ENCODE measurements around the gene PRELID2.

The PRELID2 gene

GRCh38 chr5:145772466-145772865, 62.7 kb downstream of the PRELID2 start:
- H3K4me1 ChIP-seq (ENCODE audit: control insufficient read depth in 2 of 2, insufficient read depth in 1 of 2, low read depth in 1 of 2, low read length in 2 of 2): peaks cover 2 to 7% of the 10 kb centered on the region in 2 donors
- no peak overlapping the region for H3K4me3 ChIP-seq (ENCODE audit: low read length in 2 of 2)
- no peak overlapping the region for H3K18ac ChIP-seq (ENCODE audit: low read length)
- H3K4me2 ChIP-seq (ENCODE audit: insufficient read depth, low read length, poor library complexity, severe bottlenecking): no peak overlapping the region
- no peak overlapping the region for H2BK12ac ChIP-seq (ENCODE audit: low read length)
- no peak overlapping the region for H3K23ac ChIP-seq (ENCODE audit: low read depth, low read length, poor library complexity)
- no peak overlapping the region for H4K91ac ChIP-seq (ENCODE audit: low read depth, low read length, poor library complexity)
- no peak overlapping the region for H2AK5ac ChIP-seq (ENCODE audit: low read depth, low read length)
- no peak overlapping the region for H2BK120ac ChIP-seq (ENCODE audit: low read depth, low read length)
- H3K9ac ChIP-seq (ENCODE audit: low read depth, low read length, poor library complexity): no peak overlapping the region
- no peak overlapping the region for H3K14ac ChIP-seq (ENCODE audit: low read length)
- no peaks in the 10 kb centered on the region for H3K36me3 ChIP-seq (replicated peaks in 1 of 2; ENCODE audit: control insufficient read depth in 2 of 2, insufficient read depth in 2 of 2, low read length in 2 of 2)
- H3K4ac ChIP-seq (ENCODE audit: low read length): no peak overlapping the region
- no peak overlapping the region for H4K8ac ChIP-seq (ENCODE audit: low read depth, low read length)
- H3K27me3 ChIP-seq (ENCODE audit: control insufficient read depth in 3 of 3, insufficient read depth in 3 of 3, low read depth in 1 of 3, low read length in 3 of 3): no peaks in the 10 kb centered on the region
- no peak for DNase-seq (ENCODE audit: low spot score)
- H3K9me3 ChIP-seq (replicated peaks in 1 of 2; ENCODE audit: control insufficient read depth in 2 of 2, insufficient read depth in 1 of 2, low read depth in 1 of 2, low read length in 2 of 2): peaks cover 5 to 7% of the 10 kb centered on the region in 2 donors
- H2BK15ac ChIP-seq (ENCODE audit: low read length): no peak overlapping the region
- no peaks in the 10 kb centered on the region for H3K79me1 ChIP-seq (ENCODE audit: low read depth, low read length)
- H2AFZ ChIP-seq (ENCODE audit: low read length): no peak overlapping the region
- H3K27ac ChIP-seq (replicated peaks; ENCODE audit: low read length): no peak overlapping the region
- H2BK5ac ChIP-seq (ENCODE audit: low read length): no peak overlapping the region

- H3K36me3 ChIP-seq (replicated peaks in 1 of 2; ENCODE audit: control insufficient read depth in 2 of 2, insufficient read depth in 2 of 2, low read length in 2 of 2): peaks cover 0 to 2% of the 10 kb centered on the region in 2 donors
- no peak overlapping the region for H4K91ac ChIP-seq (ENCODE audit: low read depth, low read length, poor library complexity)
- H3K23ac ChIP-seq (ENCODE audit: low read depth, low read length, poor library complexity): no peak overlapping the region
- H2BK12ac ChIP-seq (ENCODE audit: low read length): no peak overlapping the region
- DNase-seq (ENCODE audit: low spot score): no peak
- no peak overlapping the region for H3K18ac ChIP-seq (ENCODE audit: low read length)
- no peak overlapping the region for H3K27ac ChIP-seq (replicated peaks; ENCODE audit: low read length)
- H2BK120ac ChIP-seq (ENCODE audit: low read depth, low read length): no peak overlapping the region
- no peak overlapping the region for H3K14ac ChIP-seq (ENCODE audit: low read length)
- H3K9me3 ChIP-seq (replicated peaks in 1 of 2; ENCODE audit: control insufficient read depth in 2 of 2, insufficient read depth in 1 of 2, low read depth in 1 of 2, low read length in 2 of 2): peaks cover 7% of the 10 kb centered on the region in 2 donors
- H3K4me3 ChIP-seq (ENCODE audit: low read length in 2 of 2): no peak overlapping the region
- no peak overlapping the region for H4K8ac ChIP-seq (ENCODE audit: low read depth, low read length)
- H2BK15ac ChIP-seq (ENCODE audit: low read length): no peak overlapping the region
- H3K4me1 ChIP-seq (ENCODE audit: control insufficient read depth in 2 of 2, insufficient read depth in 1 of 2, low read depth in 1 of 2, low read length in 2 of 2): no peaks in the 10 kb centered on the region
- no peak overlapping the region for H2AK5ac ChIP-seq (ENCODE audit: low read depth, low read length)
- no peak overlapping the region for H3K4me2 ChIP-seq (ENCODE audit: insufficient read depth, low read length, poor library complexity, severe bottlenecking)
- H2AFZ ChIP-seq (ENCODE audit: low read length): no peak overlapping the region
- no peak overlapping the region for H3K4ac ChIP-seq (ENCODE audit: low read length)
- no peak overlapping the region for H2BK5ac ChIP-seq (ENCODE audit: low read length)
- H3K27me3 ChIP-seq (ENCODE audit: control insufficient read depth in 3 of 3, insufficient read depth in 3 of 3, low read depth in 1 of 3, low read length in 3 of 3): no peaks in the 10 kb centered on the region
- WGBS, 2 donors (ENCODE audit: extremely low coverage in 2 of 2, insufficient read length in 2 of 2, insufficient replicate concordance in 1 of 2): no CpG with 5 or more reads among the region's 3 CpGs
- no peaks in the 10 kb centered on the region for H3K79me1 ChIP-seq (ENCODE audit: low read depth, low read length)
- H3K9ac ChIP-seq (ENCODE audit: low read depth, low read length, poor library complexity): no peak overlapping the region
Measured at GRCh38 chr5:145768863-145769262, 66.3 kb downstream of the PRELID2 start.

- DNase-seq (ENCODE audit: low spot score): no peak
- no peak overlapping the region for H3K14ac ChIP-seq (ENCODE audit: low read length)
- H3K9ac ChIP-seq (ENCODE audit: low read depth, low read length, poor library complexity): no peak overlapping the region
- H3K36me3 ChIP-seq (replicated peaks in 1 of 2; ENCODE audit: control insufficient read depth in 2 of 2, insufficient read depth in 2 of 2, low read length in 2 of 2): peaks cover 0 to 2% of the 10 kb centered on the region in 2 donors
- no peak overlapping the region for H4K91ac ChIP-seq (ENCODE audit: low read depth, low read length, poor library complexity)
- WGBS, 2 donors (ENCODE audit: extremely low coverage in 2 of 2, insufficient read length in 2 of 2, insufficient replicate concordance in 1 of 2): no CpG with 5 or more reads among the region's 1 CpG
- no peak overlapping the region for H2BK15ac ChIP-seq (ENCODE audit: low read length)
- peaks cover 7% of the 10 kb centered on the region in 2 donors for H3K9me3 ChIP-seq (replicated peaks in 1 of 2; ENCODE audit: control insufficient read depth in 2 of 2, insufficient read depth in 1 of 2, low read depth in 1 of 2, low read length in 2 of 2)
- no peaks in the 10 kb centered on the region for H3K79me1 ChIP-seq (ENCODE audit: low read depth, low read length)
- no peak overlapping the region for H2BK5ac ChIP-seq (ENCODE audit: low read length)
- H4K8ac ChIP-seq (ENCODE audit: low read depth, low read length): no peak overlapping the region
- H3K4me1 ChIP-seq (ENCODE audit: control insufficient read depth in 2 of 2, insufficient read depth in 1 of 2, low read depth in 1 of 2, low read length in 2 of 2): no peaks in the 10 kb centered on the region
- H3K27ac ChIP-seq (replicated peaks; ENCODE audit: low read length): no peak overlapping the region
- H3K4me2 ChIP-seq (ENCODE audit: insufficient read depth, low read length, poor library complexity, severe bottlenecking): no peak overlapping the region
- H3K23ac ChIP-seq (ENCODE audit: low read depth, low read length, poor library complexity): no peak overlapping the region
- no peak overlapping the region for H2AFZ ChIP-seq (ENCODE audit: low read length)
- H2BK120ac ChIP-seq (ENCODE audit: low read depth, low read length): no peak overlapping the region
- no peak overlapping the region for H3K4ac ChIP-seq (ENCODE audit: low read length)
- H3K18ac ChIP-seq (ENCODE audit: low read length): no peak overlapping the region
- H2BK12ac ChIP-seq (ENCODE audit: low read length): no peak overlapping the region
- H2AK5ac ChIP-seq (ENCODE audit: low read depth, low read length): no peak overlapping the region
- no peak overlapping the region for H3K4me3 ChIP-seq (ENCODE audit: low read length in 2 of 2)
- H3K27me3 ChIP-seq (ENCODE audit: control insufficient read depth in 3 of 3, insufficient read depth in 3 of 3, low read depth in 1 of 3, low read length in 3 of 3): no peaks in the 10 kb centered on the region
Measured at GRCh38 chr5:145764325-145764724, 70.8 kb downstream of the PRELID2 start.

GRCh38 chr5:145762833-145763232, 72.3 kb downstream of the PRELID2 start:
- Histone ChIP-seq H3K9ac (ENCODE audit: low read depth, low read length, poor library complexity) (no peak overlapping the region), H3K36me3 (replicated peaks in 1 of 2; ENCODE audit: control insufficient read depth in 2 of 2, insufficient read depth in 2 of 2, low read length in 2 of 2) (peaks cover 0 to 2% of the 10 kb centered on the region in 2 donors), H3K9me3 (replicated peaks in 1 of 2; ENCODE audit: control insufficient read depth in 2 of 2, insufficient read depth in 1 of 2, low read depth in 1 of 2, low read length in 2 of 2) (peaks cover 7% of the 10 kb centered on the region in 2 donors), H3K27me3 (ENCODE audit: control insufficient read depth in 3 of 3, insufficient read depth in 3 of 3, low read depth in 1 of 3, low read length in 3 of 3) (no peaks in the 10 kb centered on the region), H2AK5ac (ENCODE audit: low read depth, low read length) (no peak overlapping the region), H3K4ac (ENCODE audit: low read length) (no peak overlapping the region), H3K79me1 (ENCODE audit: low read depth, low read length) (no peaks in the 10 kb centered on the region), H2BK120ac (ENCODE audit: low read depth, low read length) (no peak overlapping the region), H4K8ac (ENCODE audit: low read depth, low read length) (no peak overlapping the region), H2BK12ac (ENCODE audit: low read length) (no peak overlapping the region), H4K91ac (ENCODE audit: low read depth, low read length, poor library complexity) (no peak overlapping the region), H2BK15ac (ENCODE audit: low read length) (no peak overlapping the region), H3K4me3 (ENCODE audit: low read length in 2 of 2) (no peak overlapping the region), H3K18ac (ENCODE audit: low read length) (no peak overlapping the region), H2AFZ (ENCODE audit: low read length) (no peak overlapping the region), H2BK5ac (ENCODE audit: low read length) (no peak overlapping the region), H3K27ac (replicated peaks; ENCODE audit: low read length) (no peak overlapping the region), H3K14ac (ENCODE audit: low read length) (no peak overlapping the region), H3K4me1 (ENCODE audit: control insufficient read depth in 2 of 2, insufficient read depth in 1 of 2, low read depth in 1 of 2, low read length in 2 of 2) (no peaks in the 10 kb centered on the region), H3K4me2 (ENCODE audit: insufficient read depth, low read length, poor library complexity, severe bottlenecking) (no peak overlapping the region), H3K23ac (ENCODE audit: low read depth, low read length, poor library complexity) (no peak overlapping the region)
- no CpG with 5 or more reads among the region's 1 CpG for WGBS, 2 donors (ENCODE audit: extremely low coverage in 2 of 2, insufficient read length in 2 of 2, insufficient replicate concordance in 1 of 2)
- no peak for DNase-seq (ENCODE audit: low spot score)
